Measurements from ENCODE around the gene METTL3.

The METTL3 gene

GRCh38 chr14:21543521-21543960, 32.4 kb upstream of the METTL3 start:
- DNase-seq (ENCODE audit: extremely low read depth, low read depth), result no peak
- TF ChIP-seq CTCF (IDR thresholded peaks at IDR 0.05; ENCODE audit: low read depth, low read length), result no peak

GRCh38 chr14:21541413-21542074, 30.4 kb upstream of the METTL3 start:
- no peak for DNase-seq (ENCODE audit: extremely low read depth, low read depth)
- no peak for TF ChIP-seq CTCF (IDR thresholded peaks at IDR 0.05; ENCODE audit: low read depth, low read length)

GRCh38 chr14:21539189-21539940, 28.2 kb upstream of the METTL3 start:
- DNase-seq (ENCODE audit: extremely low read depth, low read depth), result no peak
- no peak for TF ChIP-seq CTCF (IDR thresholded peaks at IDR 0.05; ENCODE audit: low read depth, low read length)

GRCh38 chr14:21537090-21537424, 25.9 kb upstream of the METTL3 start:
- DNase-seq (ENCODE audit: extremely low read depth, low read depth), result no peak
- TF ChIP-seq CTCF (IDR thresholded peaks at IDR 0.05; ENCODE audit: low read depth, low read length), result no peak

GRCh38 chr14:21536418-21537089, 25.4 kb upstream of the METTL3 start:
- DNase-seq (ENCODE audit: extremely low read depth, low read depth), result no peak
- TF ChIP-seq CTCF (IDR thresholded peaks at IDR 0.05; ENCODE audit: low read depth, low read length), result no peak

- TF ChIP-seq CTCF (IDR thresholded peaks at IDR 0.05; ENCODE audit: low read depth, low read length), result no peak
- DNase-seq (ENCODE audit: extremely low read depth, low read depth), result no peak
These were observed 24.6 kb upstream of the METTL3 start for GRCh38 chr14:21535545-21536417.

All from AG09319 (cell line).